AG09309 (cell line): Measurements from ENCODE around the gene SCP2.

Source experiments
- DNase-seq: peaks from one replicate; pipeline ENCODE4 v3.0.0-alpha.2; 2010; ENCODE audit warnings: low read depth
- H3K4me3 ChIP-seq: 2 replicates; pipeline ENCODE4 v1.5.1; 2011; ENCODE audit warnings: mild to moderate bottlenecking, low read depth, low read length, moderate library complexity; ENCODE audit not compliant: control insufficient read depth
- CTCF ChIP-seq: IDR thresholded peaks from 2 replicates; pipeline ENCODE4 v1.5.1; 2011; ENCODE audit warnings: mild to moderate bottlenecking, low read depth, low read length, inconsistent platforms; ENCODE audit not compliant: insufficient read depth, control insufficient read depth; ENCODE audit errors: missing control alignments

SCP2 gene

GRCh38 chr1:53069663-53070327 is 142.7 kb downstream of the SCP2 start:
- TF ChIP-seq CTCF = no peak
- DNase-seq = no peak
- H3K4me3 ChIP-seq = no peak overlapping the region

- no peak for TF ChIP-seq CTCF
- no peak overlapping the region for H3K4me3 ChIP-seq
- DNase-seq = no peak
These were observed 143.5 kb downstream of the SCP2 start for GRCh38 chr1:53070621-53071020.

GRCh38 chr1:53071167-53071865 is 144.2 kb downstream of the SCP2 start:
- no peak for DNase-seq
- TF ChIP-seq CTCF = no peak
- no peak overlapping the region for H3K4me3 ChIP-seq

- H3K4me3 ChIP-seq = no peak overlapping the region
- DNase-seq = no peak
- no peak for TF ChIP-seq CTCF
These were observed 144.8 kb downstream of the SCP2 start for GRCh38 chr1:53071915-53072314.

GRCh38 chr1:53073287-53073686 is 146.2 kb downstream of the SCP2 start:
- TF ChIP-seq CTCF = no peak
- no peak for DNase-seq
- H3K4me3 ChIP-seq = no peak overlapping the region

- no peak overlapping the region for H3K4me3 ChIP-seq
- TF ChIP-seq CTCF = no peak
- no peak for DNase-seq
These were observed 146.8 kb downstream of the SCP2 start for GRCh38 chr1:53073868-53074311.
